Stimulated activated CD4-positive, alpha-beta T cell treated with anti-CD3 and anti-CD28 coated beads, Interleukin-15, amount 100 ng/mL, for 1 hour (primary cell): ENCODE measurements around the gene ABHD12.
"Not testable (repeated sequence)": the region's sequence is repeated elsewhere in the genome, so short reads cannot be mapped to it uniquely, and the experiment has no call there.

Source experiments
- DNase-seq, 2 donors: peaks; one replicate each; pipeline ENCODE4 v3.0.0-alpha.2; 2020; ENCODE audit warnings: low read depth in 1 of 2, low spot score in 1 of 2

ABHD12 gene

DNA sequence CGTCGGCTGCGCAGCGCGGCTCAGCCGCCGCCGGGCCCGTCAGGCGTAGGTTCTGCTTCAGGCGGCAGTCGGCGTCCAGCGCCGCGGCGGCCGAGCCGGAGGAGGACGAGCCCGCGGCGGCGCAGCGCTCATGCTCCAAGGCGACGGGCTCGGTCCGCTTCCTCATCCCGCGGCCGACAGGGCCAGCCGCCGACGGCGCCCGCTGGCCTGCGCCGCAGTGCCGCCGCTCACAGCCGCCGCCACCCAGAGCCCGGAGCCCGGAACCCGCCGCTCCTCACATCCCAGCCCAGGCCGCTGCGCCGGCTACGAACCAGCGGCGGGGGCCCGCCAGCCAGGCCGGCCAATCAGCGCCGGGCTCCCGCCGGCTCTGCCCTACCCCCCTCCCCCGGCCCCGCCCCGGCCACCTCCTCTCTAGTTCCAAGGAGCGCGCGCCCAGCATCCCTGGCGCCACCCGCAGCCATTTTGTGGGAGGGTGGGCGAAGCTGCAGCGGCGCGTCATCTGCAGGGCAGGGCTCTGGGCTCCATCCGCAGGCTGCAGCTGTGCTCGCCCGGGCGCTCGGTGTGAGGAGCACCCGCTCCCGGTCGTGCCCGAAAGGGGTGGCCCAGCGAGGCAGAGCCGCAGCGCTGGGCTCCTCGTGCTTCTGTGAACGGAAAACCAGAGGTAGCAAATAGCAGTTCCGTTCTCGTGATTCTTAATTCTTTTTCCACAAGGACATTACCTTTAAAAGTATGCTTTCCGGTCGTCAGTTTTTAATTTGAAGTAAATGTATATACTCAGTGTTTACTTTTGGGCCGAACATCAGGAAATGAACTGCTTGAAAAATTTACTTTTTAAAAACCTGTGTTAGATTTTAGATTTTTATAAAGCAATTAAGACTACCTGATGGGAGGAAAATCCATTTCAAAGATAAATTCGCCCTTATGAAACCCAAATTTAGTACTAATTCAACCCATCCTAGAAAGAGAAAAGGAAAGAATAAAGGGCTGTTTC lies at the start of gene ABHD12:
Gene ABHD12, minus strand, starts transcription at position 298 of the 991 bp plus-strand sequence. Its CDS starts 132 bp downstream, at position 166.
- peak; percentile 88 to 89 for DNase-seq

DNA sequence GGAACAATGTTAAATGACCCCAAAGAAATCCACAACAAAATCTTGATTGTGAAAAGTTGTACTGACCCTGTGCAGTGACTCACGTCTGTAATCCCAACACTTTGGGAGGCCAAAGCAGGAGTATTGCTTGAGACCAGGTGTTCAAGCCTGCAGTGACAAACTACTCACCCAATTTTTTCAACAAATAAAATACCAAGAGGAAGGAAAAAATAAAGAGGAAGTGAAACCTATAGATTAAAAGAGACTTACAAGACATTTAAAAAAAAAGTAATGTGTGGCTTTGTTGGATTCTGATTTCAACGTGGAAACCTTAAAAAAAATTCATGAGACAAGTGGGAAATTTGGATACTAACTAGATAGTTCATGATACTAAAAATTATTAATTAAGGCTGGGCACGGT lies 48.7 kb upstream of the ABHD12 start:
- DNase-seq, result no peak

DNA sequence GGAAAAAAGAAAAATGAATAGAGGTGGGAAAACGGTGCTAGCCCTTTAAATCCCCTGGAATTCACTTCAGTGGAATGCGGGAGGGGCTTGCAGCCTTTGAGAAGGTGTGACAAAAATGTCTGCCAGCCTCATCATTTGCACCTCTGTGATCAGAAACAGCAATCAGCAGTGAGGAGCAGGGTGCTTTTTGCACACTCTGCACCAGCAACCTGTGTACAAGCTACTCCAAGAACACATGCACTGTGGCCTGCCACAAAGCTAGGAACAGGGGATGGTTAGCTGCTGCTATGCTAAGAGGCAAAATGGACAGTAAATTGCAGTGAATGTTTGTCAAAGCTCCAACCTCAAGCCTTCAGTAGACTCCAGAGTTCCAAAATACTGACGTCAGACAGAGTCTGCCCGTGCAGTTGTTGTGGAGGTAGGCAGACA lies 46.5 kb upstream of the ABHD12 start:
- no peak for DNase-seq

DNA sequence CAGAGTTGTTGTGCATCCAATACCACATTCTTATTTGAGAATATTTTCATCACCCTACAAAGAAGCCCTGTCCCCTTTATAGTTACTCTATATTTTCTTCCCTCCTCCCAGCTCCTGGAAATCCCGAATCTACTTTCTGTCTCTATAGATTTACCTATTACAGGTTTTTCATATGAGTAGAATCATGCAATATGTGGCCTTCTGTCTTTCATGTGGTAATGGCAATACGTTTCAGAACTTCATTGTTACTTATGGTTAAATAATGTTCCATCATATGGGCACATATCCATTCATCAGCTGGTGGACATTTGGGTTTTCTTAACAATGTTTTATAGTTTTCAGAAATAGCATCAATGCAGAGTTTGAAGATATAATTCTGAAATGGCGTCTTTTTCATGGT lies 33.9 kb upstream of the ABHD12 start:
- no peak for DNase-seq

DNA sequence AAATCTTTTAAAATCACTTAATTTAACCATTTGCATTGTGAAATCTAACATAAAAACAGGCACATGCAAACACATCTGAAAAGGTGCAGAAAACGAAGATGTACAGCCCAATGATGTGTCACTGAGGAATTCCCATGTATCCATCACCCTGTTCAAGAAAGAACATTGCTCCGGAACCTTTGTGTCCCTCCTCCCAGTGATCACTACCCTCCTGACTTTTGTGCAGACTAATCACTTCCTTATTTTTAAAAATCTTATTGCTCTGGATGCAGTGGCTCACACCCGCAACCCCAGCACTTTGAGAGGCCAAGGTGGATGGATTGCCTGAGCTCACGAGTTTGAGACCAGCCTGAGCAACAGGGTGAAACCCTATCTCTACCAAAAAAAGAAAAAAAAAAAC lies 31.4 kb upstream of the ABHD12 start:
- DNase-seq, result no peak

DNA sequence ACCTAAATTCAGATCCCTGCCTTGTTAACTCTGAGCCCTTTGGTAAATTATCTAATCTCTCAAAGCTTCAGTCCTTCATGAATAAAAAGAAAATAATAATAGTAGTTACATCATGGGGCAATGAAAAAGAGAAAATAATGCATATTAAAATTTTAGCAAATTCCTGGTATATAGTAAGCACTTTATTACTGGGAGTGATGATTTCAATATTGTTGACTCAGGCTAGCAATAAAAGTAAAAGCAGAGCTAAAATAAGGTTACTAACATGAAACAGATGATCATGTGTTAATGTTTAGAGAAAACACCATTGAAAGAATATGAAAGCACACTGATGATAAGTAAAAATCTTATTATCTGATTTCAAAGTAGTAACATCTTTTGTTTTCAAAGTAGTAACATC lies 30.5 kb upstream of the ABHD12 start:
- DNase-seq, result no peak

DNA sequence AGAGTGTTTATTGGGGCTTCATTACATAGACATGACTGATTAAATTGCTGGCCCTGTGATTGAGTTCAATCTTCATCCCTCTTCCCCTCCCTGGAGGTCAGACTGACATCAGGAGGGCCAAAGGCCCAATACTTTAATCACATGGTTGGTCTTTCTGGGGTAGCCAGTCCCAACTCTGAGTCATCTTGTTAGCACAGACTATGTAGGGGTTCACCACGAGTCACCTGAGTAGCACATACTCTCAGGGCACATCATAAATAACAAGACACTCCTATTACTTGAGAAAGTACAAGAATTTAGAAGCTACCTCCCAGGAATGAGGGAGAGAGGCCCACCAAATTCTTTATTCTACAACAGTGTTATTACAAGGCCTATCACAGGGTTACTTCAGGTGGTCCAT lies 28.1 kb upstream of the ABHD12 start:
- DNase-seq, result no peak

DNA sequence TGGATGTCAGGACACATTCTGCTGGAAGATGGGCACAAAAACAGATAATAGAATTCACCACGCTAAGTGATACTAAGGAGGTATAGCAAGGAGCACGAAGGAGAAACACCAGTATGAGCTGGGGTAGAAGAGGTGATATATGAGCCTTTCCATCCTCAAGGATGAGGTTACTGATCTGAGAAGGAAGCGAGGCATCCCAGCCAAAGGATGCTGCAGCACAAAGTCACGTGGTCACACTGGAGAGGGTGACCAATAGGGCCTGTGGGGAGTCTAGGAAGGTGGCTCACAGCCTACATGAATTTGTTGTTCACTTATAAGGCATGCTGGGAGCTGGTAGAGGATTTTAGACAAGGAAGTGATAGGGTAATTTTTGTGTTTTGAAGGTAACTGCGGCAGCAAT lies 18.3 kb upstream of the ABHD12 start:
- DNase-seq, result no peak

DNA sequence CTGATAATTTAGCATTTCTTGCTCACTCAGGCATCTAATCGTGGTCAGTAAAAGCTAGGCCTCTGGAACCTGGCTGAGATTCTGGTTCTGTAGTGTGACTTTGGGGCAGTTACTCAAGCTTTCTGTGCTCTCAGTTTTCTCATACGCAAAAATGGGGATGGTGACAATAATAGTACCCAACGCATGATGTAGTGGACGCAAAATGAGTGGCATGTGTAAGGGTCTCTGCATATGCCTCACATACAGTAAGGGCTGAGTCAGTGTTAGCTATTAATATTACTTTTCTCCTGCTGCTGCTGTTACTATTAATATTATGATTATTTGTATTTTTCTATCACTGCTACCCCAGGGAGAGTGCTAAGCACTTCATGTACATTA lies 17.5 kb upstream of the ABHD12 start:
- DNase-seq, result no peak

DNA sequence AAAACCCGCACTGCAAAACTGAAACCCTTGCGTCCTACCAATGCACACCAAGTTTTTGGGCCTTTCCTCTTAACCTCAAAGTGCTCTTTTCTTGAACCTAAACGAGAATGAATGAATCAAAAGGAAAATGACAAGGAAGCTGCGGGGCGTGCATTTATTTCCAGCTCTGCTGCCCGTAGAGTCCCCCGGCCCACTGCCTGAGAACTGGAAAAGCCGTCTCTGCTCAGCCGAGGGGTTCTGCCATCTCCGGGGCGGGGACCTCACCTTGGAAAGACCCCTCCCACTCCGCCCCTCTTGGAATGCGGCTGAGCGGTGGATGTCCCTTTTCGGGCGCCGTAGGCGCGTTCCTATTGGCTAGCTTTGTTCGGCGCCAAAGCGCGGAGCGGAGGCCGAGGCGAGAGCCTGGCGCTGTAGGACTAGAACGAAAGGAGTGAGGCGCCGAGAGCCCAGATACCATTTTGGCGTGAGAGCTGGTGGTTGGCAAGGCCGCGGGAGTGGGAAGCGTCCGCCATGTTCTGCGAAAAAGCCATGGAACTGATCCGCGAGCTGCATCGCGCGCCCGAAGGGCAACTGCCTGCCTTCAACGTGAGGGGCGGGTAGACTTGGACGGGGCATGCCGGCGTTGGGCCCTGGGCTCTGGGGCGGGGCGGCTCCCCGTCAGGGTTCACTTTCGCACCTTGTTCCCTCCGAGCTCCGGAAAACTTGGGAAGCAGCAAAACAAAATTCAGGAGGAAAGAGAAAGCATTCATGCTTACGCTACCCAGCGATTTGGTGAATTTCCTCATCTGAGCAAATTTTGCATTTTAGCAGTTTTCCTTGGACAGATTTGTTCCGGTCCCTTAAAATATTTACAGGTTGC lies 16.9 kb upstream of the ABHD12 start, which contains the start of gene GINS1:
Gene GINS1, plus strand, starts transcription at position 363 of the 859 bp plus-strand sequence. Its CDS starts 148 bp downstream, at position 511.
- peak; percentile 37 to 76 for DNase-seq

DNA sequence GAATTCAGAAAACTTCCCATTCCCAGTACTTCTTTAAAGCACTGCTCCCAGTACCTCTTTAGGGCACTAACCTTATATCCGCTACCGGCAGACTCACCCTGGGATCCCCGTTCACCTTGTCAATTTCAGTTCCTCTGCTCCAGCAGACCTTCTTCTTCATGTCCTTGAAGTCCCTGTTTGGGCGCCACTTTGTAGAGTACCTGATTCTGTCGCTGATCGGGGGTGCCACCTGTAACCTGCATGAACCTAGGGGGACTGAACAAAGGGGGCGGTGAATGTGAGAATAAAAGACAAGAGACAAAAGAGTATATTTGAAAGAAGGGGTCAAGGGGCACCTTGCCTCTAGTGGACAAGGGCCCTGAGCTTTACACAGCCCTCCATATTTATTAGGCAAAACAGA lies 11.9 kb upstream of the ABHD12 start:
- DNase-seq, result no peak

DNA sequence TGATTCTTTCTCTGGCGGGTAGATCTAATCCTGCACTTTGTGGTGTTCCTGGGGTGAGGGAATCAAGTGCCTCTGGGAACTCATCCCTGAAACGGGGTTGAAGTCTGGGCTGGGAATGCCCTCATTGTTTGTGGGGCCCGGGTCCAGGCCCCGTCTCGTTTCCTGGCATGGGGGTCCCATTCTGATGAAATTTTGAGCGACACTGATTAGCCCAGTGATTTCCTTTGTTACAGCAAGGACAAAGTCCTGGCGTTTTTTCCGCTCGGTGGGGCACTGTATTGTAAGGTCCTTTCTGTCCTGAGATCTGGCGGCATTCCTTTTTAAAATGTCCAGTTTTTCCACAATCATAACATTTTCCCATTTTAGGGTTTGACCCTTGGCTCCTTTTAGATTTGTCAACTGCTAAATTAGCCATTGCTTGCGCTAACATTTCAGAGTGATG lies 9.7 kb upstream of the ABHD12 start:
- DNase-seq, result not testable (repeated sequence)

DNA sequence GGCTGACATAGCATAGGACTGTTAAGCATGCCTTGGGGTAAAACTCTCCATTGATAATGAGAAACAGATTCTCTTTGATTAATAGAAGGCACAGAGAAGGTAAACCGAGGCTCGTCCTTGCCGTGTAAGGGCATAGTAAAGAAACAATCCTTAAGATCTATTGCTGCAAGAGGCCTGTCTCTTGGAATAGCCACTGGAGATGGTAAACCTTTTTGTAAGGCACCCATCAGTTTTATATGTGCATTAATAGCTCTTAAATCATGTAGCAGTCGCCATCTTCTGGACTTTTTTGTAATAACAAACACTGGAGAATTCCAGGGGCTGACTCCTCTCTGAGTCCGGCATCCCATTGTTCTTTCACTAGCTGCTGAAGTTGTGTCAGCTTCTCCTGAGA lies 8.4 kb upstream of the ABHD12 start:
- DNase-seq, result no peak

DNA sequence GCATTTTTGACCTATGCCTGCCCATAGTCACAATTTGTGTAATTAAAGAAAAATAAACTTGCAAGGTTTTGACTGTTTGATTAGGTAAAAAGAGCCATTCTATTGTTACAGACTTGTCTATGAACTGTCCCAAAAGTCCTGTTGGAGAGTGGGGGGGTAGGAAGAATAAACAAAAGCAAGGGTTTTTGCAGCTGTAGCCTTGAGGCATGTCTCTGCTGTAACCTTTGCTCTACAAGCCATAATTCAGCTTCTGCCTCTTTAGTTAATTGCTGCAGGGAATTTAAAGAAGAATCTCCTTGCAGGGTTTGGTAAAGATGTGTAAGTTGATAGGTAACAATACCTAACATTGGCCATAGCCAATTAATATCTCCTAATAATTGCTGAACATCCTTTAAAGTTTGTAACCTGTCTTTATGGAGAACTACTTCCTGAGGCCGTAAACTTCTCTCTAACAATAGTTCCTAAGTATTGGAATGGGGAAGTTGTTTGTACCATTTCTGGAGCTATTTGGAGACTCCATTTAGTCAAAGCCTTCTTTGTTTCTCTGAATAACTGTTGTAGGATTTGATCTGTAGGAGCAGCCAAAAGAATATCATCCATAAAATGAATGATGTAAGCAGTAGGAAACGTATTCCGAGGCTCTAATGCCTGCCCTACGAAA lies 7.9 kb upstream of the ABHD12 start:
- DNase-seq, result no peak

DNA sequence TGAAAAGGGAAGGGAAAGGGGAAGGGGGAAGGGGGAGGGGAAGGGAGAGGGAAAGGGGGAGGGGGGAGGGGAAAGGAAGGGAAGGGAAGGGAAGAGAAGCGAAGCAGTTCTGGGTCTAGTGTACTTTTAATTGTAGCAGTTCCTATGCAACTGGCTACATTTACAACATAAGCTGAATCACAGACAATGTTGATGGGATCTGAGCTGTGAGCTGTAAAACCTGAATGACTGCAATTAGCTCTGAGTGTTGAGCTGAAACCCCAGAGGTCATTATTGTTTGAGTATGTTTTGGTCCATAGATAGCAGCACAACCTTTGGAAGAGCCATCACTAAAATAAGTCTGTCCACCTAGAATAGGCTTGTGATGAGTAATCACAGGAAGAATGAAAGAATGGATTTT lies 7.2 kb upstream of the ABHD12 start:
- DNase-seq, result no peak

DNA sequence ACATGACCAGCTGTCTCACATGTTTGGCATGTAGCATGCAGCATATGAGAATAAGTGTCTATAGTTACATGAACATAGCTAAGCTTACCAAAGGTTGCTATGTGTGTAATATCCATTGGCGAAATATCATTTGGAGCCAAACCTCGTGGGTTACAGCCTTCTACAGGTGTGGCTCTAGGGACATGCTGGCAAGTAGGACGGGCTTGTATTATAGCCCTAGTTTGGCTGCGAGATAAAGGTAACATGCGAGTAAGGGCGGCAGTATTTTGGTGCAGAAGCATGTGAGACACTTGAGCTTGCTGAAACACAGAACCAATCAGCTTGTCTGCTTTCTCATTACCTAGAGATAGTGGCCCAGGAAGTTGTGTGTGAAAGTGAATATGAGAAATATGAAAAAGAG lies 6.5 kb upstream of the ABHD12 start:
- no peak for DNase-seq

DNA sequence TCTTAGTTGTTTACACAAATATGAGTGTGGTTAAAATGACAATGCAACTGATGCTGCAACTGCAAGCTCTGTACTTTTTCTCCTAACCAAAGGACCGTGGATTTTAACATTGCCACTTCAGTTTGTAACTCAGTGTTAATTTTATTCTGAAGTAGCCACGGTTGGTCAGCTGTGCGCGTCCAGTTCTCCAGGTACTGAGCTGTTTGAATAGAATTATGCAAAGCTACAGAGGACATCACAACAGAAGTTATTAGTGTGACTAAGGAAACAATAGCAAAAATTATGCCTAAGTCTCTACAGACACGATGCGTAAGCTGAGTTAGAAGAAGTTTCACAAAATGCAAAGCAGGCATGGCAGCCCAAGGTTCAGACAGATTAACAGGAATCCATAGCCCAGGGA lies 4.4 kb upstream of the ABHD12 start:
- DNase-seq, result no peak

DNA sequence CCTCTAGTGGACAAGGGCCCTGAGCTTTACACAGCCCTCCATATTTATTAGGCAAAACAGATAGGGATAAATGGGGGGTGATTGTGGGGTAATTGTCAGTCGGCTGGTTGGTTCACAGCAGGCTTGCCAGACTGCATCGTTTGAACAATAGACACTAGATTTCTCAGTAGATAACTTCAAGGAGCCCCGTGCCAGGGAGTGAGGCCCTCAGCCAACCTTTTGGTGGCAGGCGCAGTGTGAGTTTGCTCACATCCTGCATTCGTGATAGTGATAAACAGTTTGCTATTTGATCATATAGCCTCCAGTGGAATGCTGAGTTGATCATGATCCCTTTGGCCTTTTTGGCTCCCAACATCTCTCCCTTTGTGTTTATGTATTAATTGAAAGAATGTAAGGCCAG lies 3.6 kb upstream of the ABHD12 start:
- no peak for DNase-seq

DNA sequence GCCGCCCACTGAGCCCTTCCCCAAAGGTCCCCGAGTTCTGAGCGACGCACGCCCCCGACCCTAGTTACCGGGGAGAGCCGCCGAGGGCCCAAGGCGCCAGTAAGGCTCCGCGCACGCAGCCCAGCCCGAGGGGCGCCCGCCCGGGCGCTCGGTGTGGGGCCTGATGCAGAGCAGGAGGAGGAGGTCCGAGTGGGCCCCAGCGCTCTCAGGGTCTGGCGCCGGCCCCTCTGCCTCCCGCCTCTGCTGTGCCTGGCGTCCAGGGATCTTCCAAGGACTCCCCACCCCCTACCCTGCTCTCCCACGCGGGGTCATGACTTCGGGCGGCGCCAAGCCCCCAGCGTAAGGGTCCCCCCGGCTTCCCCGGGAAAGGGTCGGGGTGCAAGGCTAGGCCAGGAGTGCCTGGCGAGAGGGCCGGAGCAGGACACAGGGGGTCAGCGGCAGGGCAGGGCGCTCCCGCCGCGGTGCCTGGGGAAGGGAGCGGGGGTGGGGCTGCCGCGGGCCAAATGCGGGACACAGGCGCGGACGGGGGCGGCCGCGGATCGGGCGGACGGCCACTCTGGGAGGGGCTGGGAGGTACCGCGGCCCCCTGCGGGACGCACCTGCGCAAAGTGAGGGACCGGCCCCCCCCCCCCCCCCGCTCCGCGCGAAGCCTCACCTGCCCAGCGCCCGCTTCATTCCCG lies 637 bp downstream of the ABHD12 start:
- DNase-seq, result peak in 1 of 2 donors; percentile 12

DNA sequence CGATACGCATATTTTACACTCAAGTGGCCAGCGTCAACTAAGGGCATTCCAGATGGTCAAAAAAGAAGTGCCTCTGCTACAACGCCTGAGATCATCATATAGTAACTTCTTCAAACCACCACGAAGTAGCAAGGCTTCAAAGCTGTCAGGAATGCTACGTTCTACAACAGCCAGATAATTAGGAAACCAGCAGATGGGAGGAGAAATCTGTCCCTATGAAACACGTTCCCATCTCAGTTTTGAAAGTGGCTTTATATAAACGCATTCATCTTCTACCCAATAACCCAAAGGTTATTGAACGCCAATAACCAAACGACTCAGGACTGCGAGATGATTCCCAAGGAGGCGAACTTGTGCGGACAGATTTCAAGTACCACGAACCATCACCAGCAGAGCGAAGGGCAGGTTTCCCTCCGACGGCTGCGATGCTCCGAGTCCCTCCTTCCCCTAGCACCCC lies 1.2 kb downstream of the ABHD12 start:
- no peak for DNase-seq
